Left hindlimb (tissue), 1 donor: Measurements from ENCODE around the gene ZNF384.
A peak's percentile ranks its signal among the peaks of the same experiment; 100 is the strongest.
"Not testable (repeated sequence)": the region's sequence is repeated elsewhere in the genome, so short reads cannot be mapped to it uniquely, and the experiment has no call there.

ENCODE experiments used
- DNase-seq: peaks from one replicate; pipeline ENCODE4 v3.0.0-alpha.2; 2018

Gene ZNF384

DNA sequence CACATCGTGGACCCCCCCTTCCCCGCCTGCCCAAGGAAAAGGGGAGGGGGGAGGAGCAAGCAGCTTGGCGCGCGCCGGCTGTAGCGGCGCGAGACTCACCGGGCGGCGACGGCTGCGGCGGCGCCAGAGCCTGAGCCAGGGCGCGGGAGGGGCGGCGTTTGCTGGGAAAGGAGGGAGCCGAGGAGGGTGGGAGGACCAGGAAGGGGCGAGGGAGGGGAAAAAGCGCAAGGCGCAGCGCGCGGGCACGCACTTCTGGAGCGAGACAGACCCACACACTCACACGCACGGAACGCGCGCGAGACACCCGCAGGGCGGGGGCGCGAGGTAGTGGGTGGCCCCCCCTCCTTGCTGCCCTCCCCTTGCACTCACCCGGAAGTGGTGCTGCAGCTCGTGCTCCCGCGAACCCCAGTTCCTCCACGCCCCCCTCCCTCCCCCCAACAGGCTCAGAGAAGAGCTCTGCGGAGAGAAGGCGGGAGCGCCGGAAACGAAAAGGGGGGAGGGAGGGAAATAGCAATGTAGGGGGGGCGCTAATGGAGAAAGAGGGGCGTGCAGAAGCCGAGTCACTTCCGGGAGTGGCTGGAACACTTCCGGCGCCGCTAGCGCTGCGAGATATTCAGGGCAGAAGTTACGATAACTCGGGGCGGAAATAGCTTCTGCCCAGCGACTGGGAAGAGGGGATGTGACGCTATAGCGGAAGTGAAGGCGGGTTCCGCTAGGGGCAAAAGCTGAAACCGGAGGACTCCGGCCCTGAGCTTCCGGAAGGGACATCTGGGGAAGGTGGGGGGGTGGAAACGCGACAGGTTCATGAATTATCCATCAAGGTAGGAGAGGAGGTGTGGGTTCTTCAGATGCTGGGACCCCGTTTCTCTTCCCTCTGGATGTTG lies at the start of gene ZNF384:
ZNF384 (minus strand) TSS at position 377 of the 884 bp plus-strand sequence. CDS start 9,855 bp downstream, outside the sequence.
- peak; percentile 99 for DNase-seq

DNA sequence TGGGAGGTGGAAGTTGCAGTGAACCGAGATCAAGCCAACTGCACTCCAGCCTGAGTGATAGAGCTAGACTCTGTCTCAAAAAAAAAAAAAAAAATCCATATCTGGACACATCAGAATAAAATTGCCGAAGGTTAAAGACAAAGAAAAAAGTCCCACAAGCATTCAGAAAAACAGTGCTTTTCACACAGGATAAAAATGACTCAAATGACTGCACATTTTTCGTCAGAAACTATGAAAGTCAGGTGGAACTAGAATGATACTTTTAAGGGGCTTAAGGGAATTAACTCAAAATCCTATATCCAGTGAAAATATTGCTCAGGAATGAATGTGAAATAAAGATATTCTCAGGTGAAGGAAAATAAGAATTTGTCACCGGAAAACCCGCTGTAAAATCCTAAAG lies 47.6 kb upstream of the ZNF384 start:
- no peak for DNase-seq

DNA sequence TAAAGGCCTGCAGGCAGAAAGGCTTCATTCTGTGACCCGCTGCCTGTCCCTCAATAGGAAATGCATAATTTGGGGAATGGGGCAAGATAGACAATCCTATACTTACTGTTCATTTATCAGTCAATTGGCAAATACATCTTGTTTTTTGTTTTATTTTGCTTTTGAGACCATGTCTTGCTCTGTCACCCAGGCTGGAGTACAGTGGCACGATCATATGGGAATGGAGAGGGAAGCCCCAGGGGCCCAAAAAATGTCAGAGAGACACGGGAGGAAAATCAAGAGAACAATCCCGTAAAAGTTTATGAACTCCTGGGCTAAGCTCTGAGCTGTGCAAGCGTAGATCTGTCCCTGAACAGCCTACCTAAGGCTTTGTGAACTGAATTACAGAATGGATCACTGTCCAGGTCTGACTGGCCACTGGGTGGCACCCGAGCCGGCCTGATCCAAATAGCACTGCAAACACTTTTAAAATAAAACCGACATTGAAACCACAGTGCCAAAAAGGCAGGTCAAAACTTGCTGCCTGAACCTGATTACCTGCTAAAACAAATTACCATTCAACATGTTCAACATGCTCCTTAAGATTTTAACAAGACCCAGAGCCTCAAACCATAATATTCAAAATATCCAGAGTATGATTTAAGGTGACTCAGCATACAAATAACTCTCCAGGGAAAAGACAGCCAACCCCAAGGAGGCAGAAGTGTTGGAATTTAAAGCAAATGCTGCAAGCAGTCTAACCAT lies 46.4 kb upstream of the ZNF384 start:
- peak; percentile 76 for DNase-seq

DNA sequence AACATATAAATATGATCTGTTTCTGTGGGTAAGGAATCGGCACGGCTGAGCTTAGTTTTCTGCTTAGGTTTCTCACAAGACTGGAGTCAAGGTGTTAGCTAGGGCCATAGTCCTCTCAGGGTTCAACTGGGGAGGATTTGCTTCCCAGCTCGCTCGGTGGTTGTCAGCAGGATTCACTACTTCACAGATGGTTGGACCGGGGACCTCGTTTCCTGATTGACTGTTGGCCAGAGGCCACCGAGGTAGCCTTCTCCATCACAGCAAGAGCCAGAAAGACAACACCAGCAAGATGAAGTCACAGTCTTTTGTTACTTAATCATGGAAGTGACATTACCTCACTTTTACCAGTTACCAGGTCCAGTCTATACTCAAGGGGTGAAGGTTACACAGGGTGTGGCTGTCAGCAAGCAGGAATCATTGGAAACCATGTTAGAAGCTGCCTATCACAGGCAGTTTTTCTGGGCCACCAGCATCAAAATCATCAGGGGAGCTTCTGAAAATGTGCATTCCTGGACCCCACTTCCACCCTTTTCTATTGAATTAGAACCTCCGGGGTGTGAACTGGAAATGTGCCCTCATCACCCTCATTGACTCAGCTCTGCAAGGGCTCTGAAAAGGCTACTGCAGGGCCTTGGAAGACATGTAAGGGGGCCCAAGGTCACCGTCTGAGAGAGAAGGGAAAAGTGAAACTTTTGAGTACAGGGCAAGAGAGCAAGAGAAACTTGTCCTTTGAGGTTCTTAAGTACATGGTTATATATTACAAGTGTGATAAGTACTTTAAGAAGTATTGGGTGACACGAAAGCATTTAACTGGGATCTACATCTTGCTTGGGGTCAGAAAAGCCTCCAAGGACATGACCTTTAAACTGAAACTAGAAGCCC lies 45.6 kb upstream of the ZNF384 start:
- DNase-seq, result no peak

DNA sequence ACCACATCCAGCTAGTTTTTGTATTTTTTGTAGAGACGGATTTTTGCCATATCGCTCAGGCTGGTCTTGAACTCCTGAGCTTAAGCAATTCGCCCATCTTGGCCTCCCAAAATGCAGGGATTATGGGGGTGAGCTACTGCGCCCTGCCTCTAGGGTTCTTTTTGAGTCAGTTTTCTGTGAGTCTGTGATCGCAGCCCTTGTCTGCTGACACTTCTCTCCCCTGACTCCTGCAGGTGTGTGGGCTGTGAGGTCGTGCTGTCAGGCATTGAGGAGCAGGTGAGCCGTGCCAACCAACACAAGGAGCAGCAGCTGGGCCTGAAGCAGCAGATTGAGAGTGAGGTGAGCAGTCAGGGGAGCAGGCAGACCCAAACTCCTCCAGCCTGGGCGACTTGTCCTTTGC lies 41.0 kb upstream of the ZNF384 start:
- DNase-seq, result no peak

DNA sequence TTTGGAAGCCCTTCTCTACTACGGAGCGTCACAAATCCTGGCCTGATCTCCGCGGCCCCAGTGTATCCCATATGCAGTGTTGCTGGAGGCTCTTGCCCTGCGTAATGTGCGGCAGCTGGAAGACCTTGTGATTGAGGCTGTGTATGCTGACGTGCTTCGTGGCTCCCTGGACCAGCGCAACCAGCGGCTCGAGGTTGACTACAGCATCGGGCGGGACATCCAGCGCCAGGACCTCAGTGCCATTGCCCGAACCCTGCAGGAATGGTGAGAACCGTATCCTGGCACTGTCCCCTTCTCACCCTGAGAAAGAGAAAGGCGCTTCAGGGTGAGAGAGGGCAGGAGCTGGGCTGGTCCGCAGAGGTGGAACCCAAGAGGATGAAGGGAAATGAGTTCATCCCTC lies 40.0 kb upstream of the ZNF384 start:
- no peak for DNase-seq

DNA sequence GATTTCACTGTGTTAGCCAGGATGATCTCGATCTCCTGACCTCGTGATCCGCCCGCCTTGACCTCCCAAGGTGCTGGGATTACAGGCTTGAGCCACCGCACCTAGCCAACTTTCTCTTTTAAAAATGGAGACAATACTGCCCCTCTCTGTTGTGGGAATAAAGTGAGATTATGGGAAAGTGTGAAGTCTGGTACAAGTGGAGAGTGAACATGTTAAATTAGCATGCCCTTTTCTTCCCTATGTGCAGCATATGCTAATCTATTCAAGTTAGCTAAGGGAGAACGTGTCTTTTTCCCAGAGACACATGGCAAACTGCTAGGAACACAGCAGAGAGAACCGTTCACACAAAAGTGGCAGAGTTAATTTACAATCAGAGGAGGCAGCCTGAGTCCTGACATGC lies 36.2 kb upstream of the ZNF384 start:
- no peak for DNase-seq

DNA sequence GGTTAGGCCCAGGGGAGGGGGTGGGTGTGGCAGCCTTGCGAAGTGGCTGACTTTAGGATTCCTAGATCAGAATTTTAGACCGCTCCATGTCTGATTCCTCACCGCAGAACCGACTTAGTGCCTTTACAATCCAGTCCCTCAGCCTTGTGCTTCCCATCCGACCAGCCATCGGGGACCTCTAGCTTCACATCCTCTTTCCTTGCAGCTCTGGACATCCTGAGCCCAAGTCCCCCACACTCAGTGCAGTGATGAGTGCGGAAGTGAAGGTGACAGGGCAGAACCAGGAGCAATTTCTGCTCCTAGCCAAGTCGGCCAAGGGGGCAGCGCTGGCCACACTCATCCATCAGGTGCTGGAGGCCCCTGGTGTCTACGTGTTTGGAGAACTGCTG lies 35.2 kb upstream of the ZNF384 start:
- no peak for DNase-seq

DNA sequence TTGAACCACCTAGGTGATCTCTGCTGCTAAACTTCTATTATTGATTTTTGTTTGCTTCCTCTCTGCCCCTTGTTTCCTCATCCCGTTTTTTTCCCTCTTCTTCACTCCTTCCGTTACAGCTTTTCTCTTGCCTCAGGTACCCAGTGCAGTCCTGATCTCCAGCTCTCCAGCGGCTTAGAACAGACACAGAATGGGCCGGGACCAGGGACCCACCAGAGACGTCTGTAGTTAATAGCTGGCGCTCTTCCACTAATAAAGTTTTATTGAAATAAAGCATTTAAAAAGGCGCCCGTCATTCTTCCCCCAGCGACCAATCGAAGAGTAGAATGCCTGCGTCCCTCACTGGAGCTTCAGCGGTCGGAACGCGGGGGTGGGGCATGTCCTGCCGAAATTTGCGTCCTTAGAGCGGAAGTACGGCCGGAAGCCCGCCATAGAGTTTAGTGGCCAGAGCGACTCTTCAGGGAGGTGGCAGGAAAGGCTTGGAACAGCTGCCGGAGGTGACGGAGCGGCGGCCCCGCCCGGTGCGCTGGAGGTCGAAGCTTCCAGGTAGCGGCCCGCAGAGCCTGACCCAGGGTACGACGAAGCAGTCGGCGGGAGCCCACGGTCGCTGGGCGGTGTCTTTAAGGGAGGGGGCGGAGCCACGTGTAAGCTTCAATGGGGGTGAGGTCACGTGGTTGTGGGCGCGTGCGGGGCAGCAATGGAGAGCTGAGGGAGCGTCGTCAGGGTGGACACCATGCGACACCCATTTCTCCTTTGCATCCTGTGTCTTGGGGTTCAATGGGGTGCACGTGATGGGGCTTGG lies 34.6 kb upstream of the ZNF384 start, which contains the start of gene COPS7A:
COPS7A (plus strand) TSS at position 440 of the 802 bp plus-strand sequence. CDS start 611 bp downstream, outside the sequence.
- DNase-seq, result peak; percentile 98

DNA sequence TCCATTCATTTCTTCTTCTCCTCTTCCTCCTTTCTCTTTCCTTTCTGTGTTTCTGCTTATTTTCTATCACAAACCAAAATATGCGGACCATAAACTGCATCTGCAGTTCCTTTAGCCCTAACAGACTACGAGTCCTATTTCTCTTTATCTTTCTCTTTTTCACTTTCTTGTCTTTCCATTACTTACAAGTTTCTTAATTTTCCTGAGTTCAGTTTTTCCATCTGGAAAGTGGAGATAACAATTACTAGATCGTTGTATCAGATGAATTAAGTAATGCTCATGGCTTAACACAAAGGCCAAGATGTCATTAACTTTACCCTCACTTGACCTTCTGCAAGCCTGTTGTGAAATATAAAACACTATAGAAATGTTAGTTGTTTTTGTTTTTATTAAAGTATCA lies 33.7 kb upstream of the ZNF384 start:
- DNase-seq, result no peak

DNA sequence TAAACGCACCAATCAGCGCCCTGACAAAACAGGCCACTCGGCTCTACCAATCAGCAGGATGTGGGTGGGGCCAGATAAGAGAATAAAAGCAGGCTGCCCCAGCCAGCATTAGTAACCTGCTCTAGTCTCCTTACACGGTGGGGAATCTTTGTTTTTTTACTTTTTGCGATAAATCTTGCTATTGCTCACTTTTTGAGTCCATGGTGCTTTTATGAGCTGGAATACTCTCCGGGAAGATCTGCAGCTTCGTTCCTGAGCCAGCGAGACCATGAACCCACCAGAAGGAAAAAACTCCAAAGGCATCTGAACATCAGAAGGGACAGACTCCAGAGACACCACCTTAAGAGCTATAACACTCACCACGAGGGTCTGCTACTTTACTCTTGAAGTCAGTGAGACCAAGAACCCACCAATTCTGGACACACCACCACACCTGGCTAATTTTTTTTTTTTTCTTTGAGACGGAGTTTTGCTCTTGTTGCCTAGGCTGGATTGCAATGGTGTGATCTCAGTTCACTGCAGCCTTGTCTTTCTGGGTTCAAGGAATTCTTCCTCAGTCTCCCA lies 27.8 kb upstream of the ZNF384 start:
- no peak for DNase-seq

DNA sequence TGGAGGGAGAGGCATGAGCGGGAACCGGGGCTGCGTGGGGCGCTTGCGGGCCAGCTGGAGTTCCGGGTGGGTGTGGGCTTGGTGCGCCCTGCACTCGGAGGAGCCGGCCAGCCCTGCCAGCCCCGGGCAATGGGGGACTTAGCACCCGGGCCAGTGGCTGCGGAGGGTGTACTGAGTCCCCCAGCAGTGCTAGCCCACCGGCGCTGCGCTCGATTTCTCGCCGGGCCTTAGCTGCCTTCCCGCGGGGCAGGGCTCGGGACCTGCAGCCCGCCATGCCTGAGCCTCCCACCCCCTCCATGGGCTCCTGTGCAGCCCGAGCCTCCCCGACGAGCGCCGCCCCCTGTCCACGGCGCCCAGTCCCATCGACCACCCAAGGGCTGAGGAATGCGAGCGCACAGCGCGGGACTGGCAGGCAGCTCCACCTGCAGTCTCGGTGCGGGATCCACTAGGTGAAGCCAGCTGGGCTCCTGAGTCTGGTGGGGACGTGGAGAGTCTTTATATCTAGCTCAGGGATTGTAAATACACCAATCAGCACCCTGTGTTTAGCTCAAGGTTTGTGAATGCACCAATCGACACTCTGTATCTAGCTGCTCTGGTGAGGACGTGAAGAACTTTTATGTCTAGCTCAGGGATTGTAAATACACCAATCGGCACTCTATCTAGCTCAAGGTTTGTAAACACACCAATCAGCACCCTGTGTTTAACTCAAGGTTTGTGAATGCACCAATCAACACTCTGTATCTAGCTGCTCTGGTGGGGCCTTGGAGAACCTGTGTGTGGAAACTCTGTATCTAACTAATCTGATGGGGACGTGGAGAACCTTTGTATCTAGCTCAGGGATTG lies 27.1 kb upstream of the ZNF384 start:
- DNase-seq, result not testable (repeated sequence)

DNA sequence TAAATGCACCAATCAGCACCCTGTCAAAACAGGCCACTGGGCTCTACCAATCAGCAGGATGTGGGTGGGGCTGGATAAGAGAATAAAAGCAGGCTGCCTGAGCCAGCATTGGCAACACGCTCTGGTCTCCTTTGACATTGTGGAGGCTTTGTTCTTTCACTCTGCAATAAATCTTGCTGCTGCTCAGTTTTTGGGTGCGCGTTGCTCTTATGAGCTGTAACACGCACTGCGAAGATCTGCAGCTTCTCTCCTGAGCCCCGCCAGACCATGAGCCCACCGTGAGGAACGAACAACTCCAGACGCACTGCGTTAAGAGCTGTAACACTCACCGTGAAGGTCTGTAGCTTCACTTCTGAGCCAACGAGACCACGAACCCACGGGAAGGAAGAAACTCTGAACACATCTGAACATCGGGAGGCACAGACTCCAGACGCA lies 19.8 kb upstream of the ZNF384 start:
- DNase-seq, result no peak

DNA sequence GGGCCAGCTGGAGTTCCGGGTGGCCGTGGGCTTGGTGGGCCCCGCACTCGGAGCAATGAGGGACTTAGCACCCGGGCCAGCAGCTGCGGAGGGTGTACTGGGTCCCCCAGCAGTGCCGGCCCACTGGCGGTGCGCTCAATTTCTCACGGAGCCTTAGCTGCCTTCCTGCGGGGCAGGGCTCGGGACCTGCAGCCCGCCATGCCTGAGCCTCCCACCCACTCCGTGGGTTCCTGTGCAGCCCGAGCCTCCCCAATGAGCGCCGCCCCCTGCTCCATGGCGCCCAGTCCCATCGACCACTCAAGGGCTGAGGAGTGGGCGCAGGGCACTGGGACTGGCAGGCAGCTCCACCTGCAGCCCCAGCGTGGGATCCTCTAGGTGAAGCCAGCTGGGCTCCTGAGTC lies 19.2 kb upstream of the ZNF384 start:
- not testable (repeated sequence) for DNase-seq

DNA sequence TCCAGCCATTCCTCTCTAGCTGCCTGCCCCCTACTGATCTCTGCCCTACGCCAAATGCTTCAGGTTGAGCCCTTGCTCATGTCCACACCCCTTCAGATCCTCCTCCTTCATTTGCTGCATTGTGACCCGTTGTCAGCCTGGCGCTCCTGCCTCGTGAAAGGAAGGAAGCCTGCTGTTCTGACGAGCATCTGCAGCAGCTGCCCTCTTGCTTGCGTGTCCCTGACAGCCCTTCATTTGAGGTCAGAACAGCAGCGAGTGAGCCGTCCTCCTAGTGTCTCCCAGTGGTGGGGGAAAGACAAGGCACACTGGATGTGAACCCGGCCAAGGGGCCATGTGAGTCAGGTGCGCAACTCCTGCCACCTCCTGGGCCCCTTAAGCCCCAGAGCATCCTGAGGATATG lies 14.5 kb upstream of the ZNF384 start:
- DNase-seq, result no peak

DNA sequence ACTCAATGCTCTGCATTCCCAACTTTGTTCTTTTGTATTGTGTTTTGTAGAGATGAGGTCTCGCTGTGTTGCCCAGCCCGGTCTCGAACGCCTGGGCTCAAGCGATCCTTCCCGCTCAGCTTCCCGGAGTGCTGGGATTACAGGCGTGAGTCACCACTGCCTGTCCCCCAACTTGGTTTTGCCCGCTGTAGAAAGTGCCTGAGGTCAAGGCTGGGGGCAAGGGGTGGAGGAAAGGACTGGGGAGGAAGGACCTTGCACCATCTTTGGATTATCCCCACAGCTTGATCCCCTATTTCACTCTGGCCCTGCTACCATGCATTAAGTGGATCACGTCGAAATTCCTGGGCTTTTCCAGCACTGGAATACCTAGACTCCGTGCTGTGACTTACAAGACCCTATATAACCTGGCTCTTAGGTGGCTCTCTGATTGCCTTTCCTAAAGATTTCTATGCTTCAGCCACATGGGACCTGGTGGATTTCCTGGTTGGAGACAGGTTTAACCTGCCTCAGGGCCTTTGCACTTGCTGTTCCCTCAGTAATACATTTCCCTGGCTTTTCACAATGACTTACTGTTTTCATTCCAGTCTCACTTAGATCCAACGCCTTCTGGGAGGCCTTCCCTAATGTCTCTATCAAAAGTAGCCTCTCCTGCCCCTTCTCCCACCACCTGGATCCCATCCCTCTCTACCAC lies 12.0 kb upstream of the ZNF384 start:
- no peak for DNase-seq

DNA sequence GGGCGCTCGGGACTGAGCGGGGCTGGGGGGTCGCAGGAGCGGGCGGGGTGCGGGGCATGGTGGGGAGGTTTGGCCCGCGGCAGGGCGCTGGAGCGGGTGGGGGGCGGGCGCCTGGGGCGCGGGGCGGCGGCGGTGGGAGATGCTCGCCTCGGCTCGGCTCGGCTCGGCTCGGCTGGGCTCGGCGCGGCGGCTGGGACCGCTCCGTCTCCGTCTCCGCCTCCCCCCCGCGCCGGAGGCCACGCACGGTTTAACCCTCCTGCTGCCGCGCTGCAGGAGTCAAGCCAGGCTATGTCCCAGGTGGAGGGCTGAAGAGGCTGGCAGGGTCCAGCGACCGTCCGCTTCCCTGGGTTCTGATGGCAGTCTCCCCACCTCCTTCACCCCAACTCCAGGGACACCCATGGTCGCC lies 11.5 kb upstream of the ZNF384 start, which contains the start of gene PIANP:
PIANP (minus strand) TSS at position 170 of the 406 bp plus-strand sequence. CDS start 2,754 bp downstream, outside the sequence.
- DNase-seq, result peak; percentile 82

DNA sequence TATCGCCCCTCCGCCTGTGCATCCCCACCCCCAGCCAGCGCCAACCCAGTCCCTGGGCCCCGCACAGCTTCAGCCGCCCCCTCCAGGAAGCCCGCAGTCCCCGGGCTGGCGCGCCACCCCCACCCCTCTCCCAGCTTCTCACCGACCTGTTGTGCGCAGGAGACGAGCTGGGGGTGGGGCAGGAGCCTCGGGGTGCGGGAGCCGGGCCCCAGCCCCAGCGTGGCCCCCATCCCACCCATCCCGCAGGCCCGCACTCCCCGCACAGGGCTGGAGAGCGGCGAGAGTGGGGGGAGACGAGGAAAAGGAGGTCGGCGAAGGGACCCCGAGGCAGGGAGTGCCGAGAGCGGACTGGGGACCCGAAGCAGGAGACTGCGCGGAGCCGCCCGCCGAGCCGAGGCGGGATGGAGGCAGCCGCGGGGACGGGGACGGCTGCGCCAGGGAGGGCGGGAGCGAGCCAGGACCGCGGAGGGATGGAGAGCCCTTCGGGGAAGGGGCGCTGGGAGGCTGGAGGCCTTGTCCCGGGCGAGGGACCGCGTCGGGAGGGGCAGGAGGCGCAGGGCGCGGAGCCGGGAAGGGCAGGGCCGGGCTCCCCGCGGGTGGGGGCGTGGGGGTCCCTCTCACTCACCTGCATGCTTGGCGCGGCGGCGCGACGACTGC lies 10.9 kb upstream of the ZNF384 start:
- DNase-seq, result peak; percentile 51

DNA sequence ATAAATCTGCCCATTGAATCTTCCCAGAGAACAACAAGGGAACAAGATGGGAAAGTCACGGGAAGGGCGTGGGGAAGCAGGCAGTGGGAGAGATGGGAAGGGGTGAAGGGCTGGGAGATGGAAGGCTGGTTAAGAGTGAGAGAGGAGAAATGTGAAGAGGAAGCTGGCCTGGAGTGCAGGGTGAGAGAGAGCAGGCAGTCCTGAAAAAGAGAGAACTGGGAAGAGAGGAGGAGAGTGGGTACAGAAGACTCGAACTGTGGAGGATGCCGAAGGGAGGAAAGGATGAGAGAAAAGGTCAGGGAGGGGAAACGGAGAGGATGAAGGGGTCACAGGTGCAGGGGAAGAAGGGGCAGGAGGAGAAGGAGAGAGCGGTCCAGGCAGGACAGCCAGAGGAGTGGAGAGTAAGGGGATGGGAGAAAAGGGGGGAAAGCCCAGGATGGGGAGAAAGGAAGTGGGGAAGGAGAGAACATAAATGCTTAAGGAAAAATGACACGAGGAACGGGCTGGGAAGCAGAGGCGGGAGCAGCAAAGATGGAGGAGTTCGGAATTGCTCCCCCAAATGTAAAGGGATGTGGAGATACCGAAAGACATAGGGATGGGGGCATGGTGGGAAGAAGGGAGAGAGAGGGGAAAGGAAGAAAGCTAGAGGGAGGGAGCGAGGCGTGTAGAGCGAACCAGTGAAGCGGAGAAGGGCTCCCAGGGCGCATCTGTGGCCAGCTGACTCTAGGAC lies 10.2 kb upstream of the ZNF384 start:
- no peak for DNase-seq
